Eye (tissue), 1 donor: ENCODE results near the gene UBE3C.
"Not testable (repeated sequence)": the region's sequence is repeated elsewhere in the genome, so short reads cannot be mapped to it uniquely, and the experiment has no call there.

Source experiments
- DNase-seq: peaks from one replicate; pipeline ENCODE4 v3.0.0-alpha.2; 2015

The UBE3C gene

DNA sequence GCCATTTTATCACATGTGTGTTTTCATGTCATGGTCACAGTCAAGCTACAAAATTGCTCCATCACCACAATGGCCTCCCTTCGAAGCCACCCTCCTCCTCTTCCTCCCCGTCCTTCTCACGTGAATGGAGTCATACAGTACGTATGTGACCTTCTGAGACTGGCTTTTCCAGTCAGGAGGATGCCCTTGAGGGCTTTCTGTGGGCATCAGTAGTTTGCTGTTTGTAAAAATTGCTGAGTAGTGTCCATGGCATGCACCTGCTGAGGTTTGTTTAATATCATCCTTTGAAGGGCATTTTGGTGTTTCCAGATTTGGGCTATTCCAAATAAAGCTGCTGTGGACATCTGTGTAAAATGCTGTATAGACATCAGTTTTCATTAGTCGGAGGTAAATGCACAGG is 5.9 kb upstream of the UBE3C start:
- no peak for DNase-seq

GRCh38 chr7:157133304-157133703 is 5.4 kb upstream of the UBE3C start:
- DNase-seq, result no peak

GRCh38 chr7:157136372-157136771 is 2.4 kb upstream of the UBE3C start:
- peak; percentile 18 for DNase-seq

GRCh38 chr7:157138101-157138423 is 664 bp upstream of the UBE3C start:
- DNase-seq, result no peak

DNA sequence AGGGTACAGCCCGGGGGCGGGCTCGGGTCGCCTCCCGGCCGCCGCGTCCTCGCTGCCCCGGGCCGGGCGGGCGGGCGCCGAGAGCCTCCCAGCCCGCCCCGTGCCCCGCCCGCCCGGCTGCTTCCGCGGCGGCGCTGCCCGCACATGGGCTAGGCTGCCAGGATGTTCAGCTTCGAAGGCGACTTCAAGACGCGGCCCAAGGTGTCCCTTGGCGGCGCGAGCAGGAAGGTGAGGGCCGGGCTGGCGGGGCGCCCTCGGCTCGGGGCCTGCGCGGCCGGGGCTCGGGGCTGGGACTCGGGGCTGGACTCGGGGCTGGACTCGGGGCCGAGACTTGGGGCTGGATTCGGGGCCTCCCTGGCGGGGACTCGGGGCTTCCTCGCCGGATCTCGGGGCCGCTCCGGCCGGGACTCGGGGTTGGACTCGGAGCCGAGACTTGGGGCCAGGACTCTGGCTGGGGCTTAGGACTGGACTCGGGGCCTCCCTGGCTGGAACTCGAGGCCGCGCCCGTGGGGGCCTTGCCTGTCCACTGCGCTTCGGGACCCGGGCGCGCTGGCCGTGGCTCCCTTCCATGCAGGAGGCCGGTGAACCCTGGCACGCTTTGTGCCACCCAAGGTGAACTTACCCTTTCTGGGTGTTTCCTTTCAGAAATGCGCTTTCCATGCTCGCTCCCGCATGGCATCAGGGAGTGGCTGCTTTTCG is 534 bp downstream of the UBE3C start:
- peak; percentile 39 for DNase-seq

DNA sequence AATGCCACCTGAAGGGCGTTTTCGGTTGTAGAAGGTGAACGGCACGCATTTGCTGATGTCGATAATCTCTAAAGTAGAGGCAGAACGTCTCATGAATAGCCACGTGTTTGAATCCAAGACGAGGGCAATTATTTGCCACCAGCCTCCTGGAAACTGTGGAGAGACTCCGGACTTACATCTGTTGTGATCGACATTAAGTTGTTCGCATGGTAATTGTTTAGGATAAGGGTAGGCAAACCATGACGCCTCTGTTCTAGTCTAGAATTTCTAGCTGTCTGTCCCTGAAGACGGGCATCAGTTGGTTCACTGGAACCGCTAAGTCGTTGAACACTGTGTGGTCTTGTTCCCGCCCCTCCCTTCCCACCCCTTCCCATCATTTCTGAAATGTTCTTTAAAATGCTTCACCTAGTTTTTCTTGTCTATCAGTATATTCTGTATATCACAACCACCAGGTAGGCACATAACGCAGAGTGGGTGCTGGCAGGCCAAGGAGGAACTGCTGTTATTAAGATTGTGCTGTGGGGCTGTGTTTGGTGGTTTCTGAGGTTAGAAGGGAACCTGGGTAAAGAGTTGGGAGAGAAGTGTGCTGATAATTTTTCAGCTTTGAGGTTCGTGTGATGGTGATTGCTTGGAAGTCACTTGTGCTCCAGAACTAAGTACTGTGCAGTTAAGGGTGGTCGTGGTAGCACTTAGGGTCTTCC is 1.2 kb downstream of the UBE3C start:
- DNase-seq, result no peak

- DNase-seq, result no peak
Measured at GRCh38 chr7:157140511-157140905, 1.8 kb downstream of the UBE3C start.

DNA sequence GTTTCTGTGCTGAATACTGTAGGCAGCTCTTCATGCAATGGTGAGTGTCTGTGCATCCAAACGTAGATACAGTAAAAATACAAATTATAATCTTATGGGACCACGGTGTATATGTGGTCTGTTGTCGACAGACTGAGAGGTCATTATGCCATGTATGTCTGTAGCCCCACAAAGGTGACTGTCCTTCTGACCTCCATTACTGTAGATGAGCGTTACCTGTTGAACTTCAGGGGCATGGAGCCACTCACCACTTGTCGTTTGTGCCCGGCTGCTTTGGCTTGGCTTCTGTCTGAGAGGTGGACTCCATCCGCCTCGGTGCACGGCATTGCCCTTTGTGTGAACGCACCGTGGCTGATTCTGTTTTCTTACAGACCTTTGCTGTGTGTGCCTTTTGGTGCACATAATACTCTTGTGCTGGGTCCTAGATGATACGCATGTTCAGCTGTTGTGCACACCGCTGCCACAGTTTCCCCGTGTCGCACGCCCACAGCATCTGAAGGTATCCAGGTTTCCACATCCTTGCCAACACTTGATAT is 2.9 kb downstream of the UBE3C start:
- no peak for DNase-seq

DNA sequence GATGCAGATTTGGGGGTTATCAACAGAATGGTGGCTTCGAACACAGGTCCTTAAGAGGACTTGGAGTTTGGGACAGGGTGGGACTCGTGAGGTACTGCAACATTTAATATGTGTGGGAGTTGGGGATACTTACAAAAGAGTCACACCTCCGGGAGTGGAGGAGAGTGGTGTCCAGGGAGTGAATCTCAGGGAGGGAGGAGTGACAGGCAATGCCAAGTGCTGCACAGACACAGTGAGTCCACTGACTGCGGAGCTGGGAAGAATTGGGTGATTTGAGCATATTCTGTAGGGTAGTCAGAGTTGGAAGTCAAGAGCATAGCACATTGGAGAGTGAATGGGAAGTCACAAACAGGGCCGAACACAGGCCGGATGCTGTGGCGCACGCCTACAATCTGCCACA is 5.1 kb downstream of the UBE3C start:
- no peak for DNase-seq

GRCh38 chr7:157149317-157149716 is 10.6 kb downstream of the UBE3C start:
- DNase-seq, result no peak

- peak; percentile 66 for DNase-seq
Measured at GRCh38 chr7:157150882-157151281, 12.2 kb downstream of the UBE3C start.

- DNase-seq, result peak; percentile 58
Measured at GRCh38 chr7:157151626-157152339, 13.1 kb downstream of the UBE3C start.

DNA sequence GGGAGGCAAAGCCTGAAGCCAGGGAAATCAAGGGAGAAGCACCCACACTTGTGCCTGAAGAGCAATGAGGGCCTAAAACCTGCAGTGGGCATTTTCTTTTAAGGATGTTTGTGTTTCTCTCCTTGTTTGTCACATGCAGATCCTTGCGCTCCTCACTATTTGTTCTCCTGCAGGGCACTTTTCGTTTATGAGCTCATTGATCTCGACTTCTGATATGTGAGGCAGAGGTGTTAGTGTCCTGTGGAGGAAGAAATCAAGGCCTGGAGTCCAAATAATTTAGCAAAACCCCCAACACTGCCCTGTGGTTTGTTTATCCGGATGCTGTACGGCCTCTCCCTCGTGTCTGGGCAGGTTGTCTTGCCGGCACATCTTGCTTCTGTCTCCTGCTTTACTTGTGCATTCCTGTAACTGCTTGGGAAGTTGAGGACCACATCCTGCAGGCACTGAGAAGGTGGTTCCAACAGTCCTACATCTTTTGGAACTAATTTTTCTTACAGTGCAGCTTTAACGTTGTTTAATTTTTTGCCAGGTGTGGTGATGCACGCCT is 13.7 kb downstream of the UBE3C start:
- no peak for DNase-seq

- no peak for DNase-seq
Measured at GRCh38 chr7:157153260-157153659, 14.5 kb downstream of the UBE3C start.

DNA sequence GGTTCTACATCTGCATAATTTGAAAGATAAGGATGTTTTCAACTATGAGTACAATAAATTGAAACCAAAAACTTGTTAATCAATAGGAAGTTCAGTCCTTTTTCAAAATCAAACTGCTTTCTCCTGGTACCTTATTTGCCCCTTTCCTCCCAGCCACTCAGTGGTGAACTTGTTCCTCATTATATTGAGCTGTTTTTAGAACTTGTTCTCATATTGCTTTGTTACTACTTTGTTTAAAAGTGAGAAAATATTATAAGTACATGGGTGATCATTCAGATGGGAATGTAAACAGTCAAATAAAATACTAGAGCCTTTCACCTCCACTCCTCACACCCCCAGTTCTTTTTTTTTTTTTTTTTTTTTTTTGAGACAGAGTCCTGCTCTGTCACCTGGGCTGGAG is 17.2 kb downstream of the UBE3C start:
- DNase-seq, result no peak

DNA sequence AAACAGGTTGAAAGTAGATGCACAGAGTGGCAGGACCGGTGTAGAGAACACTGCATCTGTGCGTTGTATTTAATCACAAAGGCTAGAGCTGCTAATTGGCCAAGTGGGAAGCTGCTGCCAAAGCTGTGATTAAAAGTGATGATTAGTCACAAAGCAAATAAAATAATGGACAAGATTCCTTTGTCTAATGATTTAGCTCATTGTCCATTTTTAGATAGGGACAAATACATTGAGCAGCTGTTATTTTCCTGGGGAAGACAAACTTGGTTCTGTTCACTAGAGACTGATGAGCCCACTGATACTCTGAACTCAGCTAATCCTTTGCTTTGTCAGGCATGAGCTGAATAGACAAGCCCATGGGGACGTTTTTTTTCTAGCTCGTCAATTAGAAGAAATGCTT is 19.7 kb downstream of the UBE3C start:
- DNase-seq, result peak; percentile 61

- DNase-seq, result not testable (repeated sequence)
Measured at GRCh38 chr7:157159537-157159936, 20.8 kb downstream of the UBE3C start.

- DNase-seq, result no peak
Measured at GRCh38 chr7:157160433-157160832, 21.7 kb downstream of the UBE3C start.

DNA sequence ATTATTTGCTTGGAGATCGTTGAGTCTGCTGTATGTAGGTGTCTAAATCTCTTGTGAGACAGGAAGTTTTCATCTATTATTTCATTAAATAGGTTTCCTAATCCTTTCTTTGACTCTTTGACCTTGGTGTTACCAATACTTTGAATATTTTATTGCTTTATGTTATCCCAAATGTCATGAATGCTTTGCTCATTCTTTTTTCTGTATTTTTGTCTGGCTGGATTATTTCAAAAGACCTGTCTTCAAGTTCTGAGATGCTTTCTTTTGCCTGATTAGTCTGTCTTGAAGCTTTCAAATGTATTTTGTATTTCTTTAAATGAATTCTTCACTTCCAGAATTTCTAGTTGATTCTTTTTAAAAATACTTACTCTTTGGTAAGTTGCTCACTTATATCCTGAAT is 27.3 kb downstream of the UBE3C start:
- DNase-seq, result peak; percentile 3

DNA sequence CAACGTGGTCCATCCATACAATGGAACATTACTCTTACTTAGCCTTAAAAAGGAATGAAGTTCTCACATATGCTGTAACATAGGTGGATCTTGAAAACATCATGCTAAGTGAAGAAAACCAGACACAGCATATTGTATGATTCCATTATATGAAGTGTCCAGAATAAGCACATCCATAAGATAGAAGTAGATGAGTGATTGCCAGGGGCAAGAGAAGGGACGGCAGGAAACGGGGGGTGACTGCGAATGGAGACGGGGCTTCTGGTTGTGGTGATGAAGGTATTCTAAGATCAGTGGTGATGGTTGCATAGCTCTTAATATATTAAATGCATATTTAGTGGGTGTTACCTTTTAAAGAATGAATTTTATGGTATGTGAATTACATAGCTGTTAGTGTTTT is 29.8 kb downstream of the UBE3C start:
- DNase-seq, result no peak

DNA sequence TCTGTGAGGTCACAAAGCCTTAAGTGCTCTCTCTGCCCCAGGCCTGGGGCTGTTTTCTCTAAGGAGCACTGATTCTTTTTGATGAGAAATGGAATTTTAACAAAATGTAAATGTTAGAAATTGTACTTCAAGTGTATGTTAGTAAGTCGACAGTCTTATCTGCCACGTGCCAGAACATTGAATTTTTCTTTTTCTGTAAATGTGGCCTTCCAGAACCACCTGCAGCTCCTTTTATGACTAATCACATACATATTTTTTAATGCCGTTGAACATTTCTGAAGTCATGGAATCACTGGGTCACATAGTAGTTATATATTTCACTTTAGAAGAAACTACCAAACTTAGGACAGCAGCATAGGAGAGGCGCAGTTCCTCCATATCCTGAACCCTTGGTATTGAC is 38.0 kb downstream of the UBE3C start:
- DNase-seq, result no peak

GRCh38 chr7:157177333-157177982 is 38.7 kb downstream of the UBE3C start:
- DNase-seq, result no peak

DNA sequence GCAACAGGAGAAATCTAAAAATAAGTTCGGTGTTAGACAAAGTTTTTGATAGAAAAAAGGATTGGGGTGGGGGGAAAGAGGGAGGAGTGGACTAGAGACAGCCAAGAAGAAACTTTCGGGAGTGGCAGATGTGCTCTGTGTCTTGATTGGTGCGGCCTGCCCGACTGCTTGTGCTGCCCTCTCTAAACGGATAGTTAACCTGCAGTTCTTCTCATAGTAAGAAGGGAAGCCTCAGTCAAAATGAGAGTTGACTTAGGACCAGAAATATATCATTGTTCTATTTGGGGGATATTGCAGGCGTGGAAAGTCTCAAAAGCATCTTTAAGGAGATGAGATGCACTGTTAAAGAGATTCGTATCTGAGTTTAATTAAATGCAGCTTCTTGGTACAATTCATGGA is 39.3 kb downstream of the UBE3C start:
- no peak for DNase-seq
